Thyroid gland (tissue), 4 donors: ENCODE data around the gene COL12A1. TPM values are rescaled to one million over a fixed set of nuclear protein-coding genes. Genes with fewer than 3 reads are reported as not detected.

ENCODE experiments used
- DNase-seq, 2 donors: peaks; one replicate each; pipeline ENCODE4 v3.0.0-alpha.2; 2019
- H3K27ac ChIP-seq, 3 donors: fragments of 200-600 bp; sonication (generic); 1 replicate in 2 of 3; 2 replicates in 1 of 3; pipeline ENCODE4 v1.5.1; 2016 to 2019; ENCODE audit warnings: mild to moderate bottlenecking in 1 of 3, moderate library complexity in 1 of 3
- H3K27me3 ChIP-seq: fragments of 200-600 bp; sonication (generic); one replicate; pipeline ENCODE4 v1.5.1; 2019
- H3K36me3 ChIP-seq, 2 donors: fragments of 200-600 bp; sonication (generic); one replicate each; pipeline ENCODE4 v1.5.1; 2016 to 2019
- H3K4me1 ChIP-seq, 2 donors: fragments of 200-600 bp; sonication (generic); one replicate each; pipeline ENCODE4 v1.5.1; 2017 to 2019
- H3K4me3 ChIP-seq, 3 donors: fragments of 200-600 bp; sonication (generic); replicated peaks in 1 of 3; 1 replicate in 2 of 3; 2 replicates in 1 of 3; pipeline ENCODE4 v1.5.1; 2016; ENCODE audit warnings: mild to moderate bottlenecking in 1 of 3
- H3K9me3 ChIP-seq: fragments of 200-600 bp; sonication (generic); one replicate; pipeline ENCODE4 v1.5.1; 2017
- POLR2A ChIP-seq, 2 donors: fragments of 450-650 bp; IDR thresholded peaks; one replicate each; pipeline ENCODE4 v1.6.1; 2017; ENCODE audit warnings: antibody characterized with exemption in 2 of 2, mild to moderate bottlenecking in 2 of 2, moderate library complexity in 1 of 2
- WGBS, 2 donors: methylation state at CpG; one replicate each; pipeline ENCODE4 v1.1.5; 2017; 5-methylcytosine and 5-hydroxymethylcytosine counted together
- intact Hi-C: fragments of 100-400 bp; cut with DNase I; formaldehyde crosslinking; loops from one replicate; pipeline ENCODE4 v1.15.1; 2023
- total RNA-seq, 4 donors: library from RNA; depleted of rRNA; stranded (reverse); fragments of >200 nt; gene quantifications; one replicate each; pipeline ENCODE4 v1.2.3, GENCODE V29; 2016
- TF ChIP-seq, protein P1 (sequence below), 6 experiments: fragments of 200-600 bp in 3 of 6; fragments of 450-650 bp in 3 of 6; sonication (generic) in 3 of 6; IDR thresholded peaks; one replicate each; pipeline ENCODE4 v1.5.1; 2016 to 2019; ENCODE audit warnings: antibody characterized with exemption in 6 of 6, mild to moderate bottlenecking in 2 of 6, inconsistent platforms in 1 of 6, moderate library complexity in 1 of 6

Gene COL12A1
- total RNA-seq, 4 donors from 2014 or later = 17.2 to 52.9 (median 27.0) TPM

DNA sequence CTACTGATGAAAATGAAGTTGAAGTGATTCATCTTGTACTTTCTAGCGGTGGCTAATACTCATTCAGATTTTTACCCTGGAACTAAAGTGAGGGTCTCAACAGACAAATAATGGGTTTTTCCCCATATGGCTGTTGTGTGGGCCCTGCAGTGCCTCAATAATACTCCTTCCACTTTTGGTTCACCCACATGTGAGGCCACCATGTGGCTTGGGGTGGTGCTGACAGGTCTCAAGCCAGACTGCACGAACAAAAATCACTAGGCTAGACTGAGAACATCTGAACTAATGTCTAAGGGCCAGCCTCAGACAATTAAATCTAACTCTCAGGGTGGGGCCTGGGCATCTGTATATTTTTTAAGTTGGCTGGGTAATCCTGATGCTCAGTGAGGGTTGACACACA lies 7.9 kb upstream of the COL12A1 start:
- Histone ChIP-seq H3K9me3 (no peaks in the 10 kb centered on the region), H3K4me1 (peaks cover under 1 to 1% of the 10 kb centered on the region in 2 donors), H3K4me3 (no peak overlapping the region), H3K27me3 (no peaks in the 10 kb centered on the region), H3K36me3 (no peaks in the 10 kb centered on the region), H3K27ac (no peak overlapping the region)
- no peak for DNase-seq
- WGBS, 2 donors = 75 to 77% methylated on average over 2 of the region's 2 CpGs
- intact Hi-C loops = no loop called here
- TF ChIP-seq, protein P1, sequence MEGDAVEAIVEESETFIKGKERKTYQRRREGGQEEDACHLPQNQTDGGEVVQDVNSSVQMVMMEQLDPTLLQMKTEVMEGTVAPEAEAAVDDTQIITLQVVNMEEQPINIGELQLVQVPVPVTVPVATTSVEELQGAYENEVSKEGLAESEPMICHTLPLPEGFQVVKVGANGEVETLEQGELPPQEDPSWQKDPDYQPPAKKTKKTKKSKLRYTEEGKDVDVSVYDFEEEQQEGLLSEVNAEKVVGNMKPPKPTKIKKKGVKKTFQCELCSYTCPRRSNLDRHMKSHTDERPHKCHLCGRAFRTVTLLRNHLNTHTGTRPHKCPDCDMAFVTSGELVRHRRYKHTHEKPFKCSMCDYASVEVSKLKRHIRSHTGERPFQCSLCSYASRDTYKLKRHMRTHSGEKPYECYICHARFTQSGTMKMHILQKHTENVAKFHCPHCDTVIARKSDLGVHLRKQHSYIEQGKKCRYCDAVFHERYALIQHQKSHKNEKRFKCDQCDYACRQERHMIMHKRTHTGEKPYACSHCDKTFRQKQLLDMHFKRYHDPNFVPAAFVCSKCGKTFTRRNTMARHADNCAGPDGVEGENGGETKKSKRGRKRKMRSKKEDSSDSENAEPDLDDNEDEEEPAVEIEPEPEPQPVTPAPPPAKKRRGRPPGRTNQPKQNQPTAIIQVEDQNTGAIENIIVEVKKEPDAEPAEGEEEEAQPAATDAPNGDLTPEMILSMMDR (IDR thresholded peaks at IDR 0.05) = no peak
- TF ChIP-seq POLR2A (IDR thresholded peaks at IDR 0.05) = no peak

GRCh38 chr6:75213112-75213511 lies 7.3 kb upstream of the COL12A1 start:
- WGBS, 2 donors = 20 to 23% methylated on average over 1 of the region's 1 CpG
- TF ChIP-seq POLR2A (IDR thresholded peaks at IDR 0.05) = no peak
- TF ChIP-seq, protein P1 (IDR thresholded peaks at IDR 0.05) = no peak
- no peak overlapping the region for H3K27ac ChIP-seq
- no peaks in the 10 kb centered on the region for H3K27me3 ChIP-seq
- H3K4me3 ChIP-seq = no peak overlapping the region
- no peaks in the 10 kb centered on the region for H3K9me3 ChIP-seq
- intact Hi-C loops = no loop called here
- no peak for DNase-seq
- no peaks in the 10 kb centered on the region for H3K36me3 ChIP-seq
- peaks cover 6 to 7% of the 10 kb centered on the region in 2 donors for H3K4me1 ChIP-seq

- H3K27me3 ChIP-seq = no peaks in the 10 kb centered on the region
- H3K9me3 ChIP-seq = no peaks in the 10 kb centered on the region
- no peaks in the 10 kb centered on the region for H3K36me3 ChIP-seq
- no peak for DNase-seq
- peaks cover 12 to 16% of the 10 kb centered on the region in 2 donors for H3K4me1 ChIP-seq
- 17 to 18% methylated on average over 3 of the region's 3 CpGs for WGBS, 2 donors
- no peak overlapping the region for H3K27ac ChIP-seq
- intact Hi-C loops = no loop called here
- no peak overlapping the region for H3K4me3 ChIP-seq
- TF ChIP-seq, protein P1 (IDR thresholded peaks at IDR 0.05) = no peak
- TF ChIP-seq POLR2A (IDR thresholded peaks at IDR 0.05) = no peak
These were observed 6.2 kb upstream of the COL12A1 start for GRCh38 chr6:75211920-75212590.

DNA sequence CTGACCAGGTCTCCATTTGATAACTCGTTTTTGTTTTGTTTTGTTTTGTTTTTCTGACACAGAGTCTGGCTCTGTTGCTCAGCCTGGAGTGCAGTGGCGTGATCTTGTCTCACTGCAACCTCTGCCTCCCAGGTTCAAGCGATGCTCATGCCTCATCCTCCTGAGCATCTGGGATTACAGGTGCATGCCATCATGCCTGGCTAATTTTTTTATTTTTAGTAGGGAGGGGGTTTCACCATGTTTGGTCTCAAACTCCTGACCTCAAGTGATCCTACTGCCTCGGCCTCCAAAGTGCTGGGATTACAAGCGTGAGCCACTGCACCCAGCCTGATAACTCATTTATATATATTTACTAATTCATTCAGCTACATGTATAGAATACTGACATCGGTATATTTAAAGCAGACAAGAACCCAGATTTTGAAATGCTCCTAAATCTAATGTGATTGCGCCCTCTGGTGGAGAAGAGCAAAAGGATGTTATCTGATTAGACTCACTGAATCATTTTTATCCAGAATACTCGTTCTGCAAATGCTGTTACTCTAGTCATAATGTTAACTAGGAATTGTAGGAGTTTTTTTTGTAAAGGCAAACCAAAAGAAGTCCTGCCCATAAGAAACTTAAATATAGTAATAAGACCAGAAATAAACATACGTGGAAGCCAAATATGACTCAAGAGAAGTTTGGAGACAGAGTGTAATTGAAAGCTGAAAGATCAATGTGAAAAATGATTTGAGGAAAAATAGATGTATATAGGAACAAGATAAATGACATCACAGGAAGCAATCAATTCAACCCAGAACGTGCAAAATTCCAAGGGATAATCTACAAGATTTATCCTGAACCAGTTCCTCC lies 5.3 kb upstream of the COL12A1 start:
- peak; percentile 36 to 51 for DNase-seq
- TF ChIP-seq POLR2A (IDR thresholded peaks at IDR 0.05) = no peak
- TF ChIP-seq, protein P1 (IDR thresholded peaks at IDR 0.05) = peak; percentile 38 to 79 (median 68)

More for the DNA sequence above, 5.3 kb upstream of the COL12A1 start:
- 21 to 26% methylated on average over 10 of the region's 10 CpGs for WGBS, 2 donors
- H3K36me3 ChIP-seq = no peaks in the 10 kb centered on the region
- no peak overlapping the region for H3K4me3 ChIP-seq
- H3K4me1 ChIP-seq = peaks cover 20 to 26% of the 10 kb centered on the region in 2 donors
- intact Hi-C loops = no loop called here
- no peaks in the 10 kb centered on the region for H3K9me3 ChIP-seq
- no peak overlapping the region for H3K27ac ChIP-seq
- no peaks in the 10 kb centered on the region for H3K27me3 ChIP-seq
